Mucosa of stomach (tissue), 1 donor: ENCODE results near the gene RTP5.

Experiments
- H3K27me3 ChIP-seq: one replicate; pipeline ENCODE4 v1.7.0; 2013; ENCODE audit warnings: mild to moderate bottlenecking, low read length; ENCODE audit not compliant: control insufficient read depth, insufficient read depth
- H3K36me3 ChIP-seq: one replicate; pipeline ENCODE4 v1.7.0; 2013; ENCODE audit warnings: low read length; ENCODE audit not compliant: control insufficient read depth, insufficient read depth
- H3K4me1 ChIP-seq: one replicate; pipeline ENCODE4 v1.7.0; 2013; ENCODE audit warnings: mild to moderate bottlenecking, low read length; ENCODE audit not compliant: control insufficient read depth, insufficient read depth
- H3K4me3 ChIP-seq: one replicate; pipeline ENCODE4 v1.7.0; 2013; ENCODE audit warnings: low read length
- H3K9ac ChIP-seq: one replicate; pipeline ENCODE4 v1.7.0; 2013; ENCODE audit warnings: mild to moderate bottlenecking, low read length, moderate library complexity
- H3K9me3 ChIP-seq: one replicate; pipeline ENCODE4 v1.7.0; 2013; ENCODE audit warnings: mild to moderate bottlenecking, low read length, moderate library complexity; ENCODE audit not compliant: control insufficient read depth
- donor health status: Pancreatic carcinoma.

RTP5 gene

GRCh38 chr2:241855888-241856422 is 13.6 kb upstream of the RTP5 start:
- peaks cover 9% of the 10 kb centered on the region for H3K27me3 ChIP-seq
- H3K4me3 ChIP-seq, result no peak overlapping the region
- no peaks in the 10 kb centered on the region for H3K36me3 ChIP-seq
- no peaks in the 10 kb centered on the region for H3K9me3 ChIP-seq
- H3K9ac ChIP-seq, result no peak overlapping the region
- peaks cover 15% of the 10 kb centered on the region for H3K4me1 ChIP-seq

GRCh38 chr2:241857041-241857541 is 12.4 kb upstream of the RTP5 start:
- Histone ChIP-seq H3K36me3 (no peaks in the 10 kb centered on the region), H3K9me3 (no peaks in the 10 kb centered on the region), H3K4me1 (peaks cover 15% of the 10 kb centered on the region), H3K9ac (no peak overlapping the region), H3K4me3 (no peak overlapping the region), H3K27me3 (peaks cover 13% of the 10 kb centered on the region)

- no peak overlapping the region for H3K9ac ChIP-seq
- H3K4me1 ChIP-seq, result peaks cover 15% of the 10 kb centered on the region
- no peaks in the 10 kb centered on the region for H3K36me3 ChIP-seq
- H3K27me3 ChIP-seq, result peaks cover 15% of the 10 kb centered on the region
- no peak overlapping the region for H3K4me3 ChIP-seq
- no peaks in the 10 kb centered on the region for H3K9me3 ChIP-seq
Measured at GRCh38 chr2:241857572-241858121, 11.9 kb upstream of the RTP5 start.

- Histone ChIP-seq H3K9me3 (no peaks in the 10 kb centered on the region), H3K36me3 (no peaks in the 10 kb centered on the region), H3K4me1 (peaks cover 15% of the 10 kb centered on the region), H3K9ac (peak within 1 kb of the TSS; percentile 28), H3K27me3 (peaks cover 22% of the 10 kb centered on the region), H3K4me3 (no peak within 1 kb of the TSS)
Measured at GRCh38 chr2:241858206-241859016, 11.1 kb upstream of the RTP5 start, which contains the start of gene PDCD1. TSS of gene PDCD1 (minus strand) at chr2:241858894. CDS start at chr2:241858838, 56 bp downstream.

- H3K36me3 ChIP-seq, result no peaks in the 10 kb centered on the region
- H3K27me3 ChIP-seq, result peaks cover 28% of the 10 kb centered on the region
- H3K4me3 ChIP-seq, result no peak overlapping the region
- H3K4me1 ChIP-seq, result peaks cover 15% of the 10 kb centered on the region
- peak overlapping the region; percentile 28 for H3K9ac ChIP-seq
- H3K9me3 ChIP-seq, result no peaks in the 10 kb centered on the region
Measured at GRCh38 chr2:241859017-241859435, 10.5 kb upstream of the RTP5 start.

- Histone ChIP-seq H3K36me3 (no peaks in the 10 kb centered on the region), H3K27me3 (peaks cover 34% of the 10 kb centered on the region), H3K9me3 (no peaks in the 10 kb centered on the region), H3K4me1 (peaks cover 15% of the 10 kb centered on the region), H3K9ac (peak overlapping the region; percentile 29), H3K4me3 (no peak overlapping the region)
Measured at GRCh38 chr2:241859436-241860183, 9.9 kb upstream of the RTP5 start.

- H3K4me1 ChIP-seq, result peaks cover 15% of the 10 kb centered on the region
- peak overlapping the region; percentile 29 for H3K9ac ChIP-seq
- peaks cover 42% of the 10 kb centered on the region for H3K27me3 ChIP-seq
- H3K4me3 ChIP-seq, result no peak overlapping the region
- H3K36me3 ChIP-seq, result no peaks in the 10 kb centered on the region
- H3K9me3 ChIP-seq, result no peaks in the 10 kb centered on the region
Measured at GRCh38 chr2:241860184-241861078, 9.1 kb upstream of the RTP5 start.

- Histone ChIP-seq H3K9me3 (no peaks in the 10 kb centered on the region), H3K27me3 (peaks cover 48% of the 10 kb centered on the region), H3K4me1 (peaks cover 15% of the 10 kb centered on the region), H3K36me3 (no peaks in the 10 kb centered on the region), H3K9ac (no peak overlapping the region), H3K4me3 (no peak overlapping the region)
Measured at GRCh38 chr2:241861264-241861663, 8.3 kb upstream of the RTP5 start.

- Histone ChIP-seq H3K4me1 (peaks cover 15% of the 10 kb centered on the region), H3K4me3 (no peak overlapping the region), H3K27me3 (peaks cover 55% of the 10 kb centered on the region), H3K36me3 (no peaks in the 10 kb centered on the region), H3K9ac (no peak overlapping the region), H3K9me3 (no peaks in the 10 kb centered on the region)
Measured at GRCh38 chr2:241862093-241862492, 7.4 kb upstream of the RTP5 start.

- Histone ChIP-seq H3K9me3 (no peaks in the 10 kb centered on the region), H3K27me3 (peaks cover 64% of the 10 kb centered on the region), H3K4me3 (no peak overlapping the region), H3K9ac (no peak overlapping the region), H3K4me1 (peaks cover 15% of the 10 kb centered on the region), H3K36me3 (no peaks in the 10 kb centered on the region)
Measured at GRCh38 chr2:241862775-241863535, 6.6 kb upstream of the RTP5 start.
